HEK293T (cell line): ENCODE data around the gene INPP4A.

Source experiments
- CTCF ChIA-PET: fragments of 350-600 bp; formaldehyde crosslinking; extraction: SDS; loops from one replicate; lab custom pipeline; 2021; ENCODE audit warnings: antibody characterized with exemption, inconsistent platforms; lab: Yijun Ruan, JAX
- POLR2A ChIA-PET: fragments of 350-600 bp; formaldehyde crosslinking; extraction: SDS; loops from one replicate; lab custom pipeline; 2020; ENCODE audit warnings: antibody characterized with exemption, inconsistent platforms; lab: Yijun Ruan, JAX
- DNase-seq: peaks from one replicate; pipeline ENCODE4 v3.0.0; 2012; ENCODE audit warnings: mixed read lengths; ENCODE audit errors: extremely low spot score
- ARNT ChIP-seq: fragments of 450-650 bp; IDR thresholded peaks from 2 replicates; pipeline ENCODE4 v1.6.1; 2017; ENCODE audit warnings: mild to moderate bottlenecking
- CTBP1 ChIP-seq: fragments of 450-650 bp; IDR thresholded peaks from 2 replicates; pipeline ENCODE4 v1.6.1; 2016; ENCODE audit warnings: borderline replicate concordance
- FOXA1 ChIP-seq: fragments of 450-650 bp; IDR thresholded peaks from 2 replicates; pipeline ENCODE4 v1.6.1; 2016; ENCODE audit warnings: mild to moderate bottlenecking
- FOXM1 ChIP-seq: fragments of 450-650 bp; IDR thresholded peaks from 2 replicates; pipeline ENCODE4 v1.6.1; 2017; ENCODE audit warnings: mild to moderate bottlenecking, borderline replicate concordance
- NFRKB ChIP-seq: fragments of 450-650 bp; IDR thresholded peaks from 2 replicates; pipeline ENCODE4 v1.6.1; 2016; ENCODE audit warnings: mild to moderate bottlenecking, moderate library complexity
- PKNOX1 ChIP-seq: fragments of 450-650 bp; IDR thresholded peaks from 2 replicates; pipeline ENCODE4 v1.6.1; 2016
- SP1 ChIP-seq: fragments of 450-650 bp; IDR thresholded peaks from 2 replicates; pipeline ENCODE4 v1.6.1; 2017
- SUZ12 ChIP-seq: fragments of 450-650 bp; IDR thresholded peaks from 2 replicates; pipeline ENCODE4 v1.6.1; 2016; ENCODE audit warnings: mild to moderate bottlenecking
- TARDBP ChIP-seq: fragments of 450-650 bp; IDR thresholded peaks from 2 replicates; pipeline ENCODE4 v1.6.1; 2016
- ZNF384 ChIP-seq: fragments of 450-650 bp; IDR thresholded peaks from 2 replicates; pipeline ENCODE4 v1.6.1; 2016

The INPP4A gene

GRCh38 chr2:98637401-98638147 is 192.9 kb downstream of the INPP4A start:
- DNase-seq: no peak
- POLR2A ChIA-PET: no interaction called here

GRCh38 chr2:98643496-98644100 is 198.9 kb downstream of the INPP4A start:
- POLR2A ChIA-PET: no interaction called here
- CTCF ChIA-PET: no interaction called here

More at GRCh38 chr2:98637401-98638147, 192.9 kb downstream of the INPP4A start:
- TF ChIP-seq ARNT (no peak), SUZ12 (no peak), CTBP1 (no peak), TARDBP (no peak), FOXA1 (no peak)
- CTCF ChIA-PET: no interaction called here

More at GRCh38 chr2:98643496-98644100, 198.9 kb downstream of the INPP4A start:
- TF ChIP-seq FOXM1 (no peak), SP1 (no peak), ZNF384 (no peak), PKNOX1 (no peak), CTBP1 (no peak), SUZ12 (no peak), FOXA1 (no peak), NFRKB (no peak)
- DNase-seq: no peak
